ENCODE measurements around the gene BCS1L. TPM values are rescaled to one million over a fixed set of nuclear protein-coding genes. Genes with fewer than 3 reads are reported as not detected.

Gene BCS1L
- total RNA-seq (2022) (57.9 and 61.7 TPM in 2 replicates), Bru-seq, nascent RNA (percentile 63 among the genes with signal in this experiment), BruChase-seq, experiment 1, labeled RNA remaining after a 6-hour chase (percentile 85 among the genes with signal in this experiment), BruChase-seq, experiment 2, labeled RNA remaining after a 2-hour chase (percentile 81 among the genes with signal in this experiment)
- long read RNA-seq, transcript BCS1L-201 (8 exons, 1,454 nt) = major isoform, 33 of 91 reads
- long read RNA-seq, partial matches to known transcripts = 28 of 91 reads
- long read RNA-seq, other reads (novel, unspliced or antisense) = 16 of 91 reads

DNA sequence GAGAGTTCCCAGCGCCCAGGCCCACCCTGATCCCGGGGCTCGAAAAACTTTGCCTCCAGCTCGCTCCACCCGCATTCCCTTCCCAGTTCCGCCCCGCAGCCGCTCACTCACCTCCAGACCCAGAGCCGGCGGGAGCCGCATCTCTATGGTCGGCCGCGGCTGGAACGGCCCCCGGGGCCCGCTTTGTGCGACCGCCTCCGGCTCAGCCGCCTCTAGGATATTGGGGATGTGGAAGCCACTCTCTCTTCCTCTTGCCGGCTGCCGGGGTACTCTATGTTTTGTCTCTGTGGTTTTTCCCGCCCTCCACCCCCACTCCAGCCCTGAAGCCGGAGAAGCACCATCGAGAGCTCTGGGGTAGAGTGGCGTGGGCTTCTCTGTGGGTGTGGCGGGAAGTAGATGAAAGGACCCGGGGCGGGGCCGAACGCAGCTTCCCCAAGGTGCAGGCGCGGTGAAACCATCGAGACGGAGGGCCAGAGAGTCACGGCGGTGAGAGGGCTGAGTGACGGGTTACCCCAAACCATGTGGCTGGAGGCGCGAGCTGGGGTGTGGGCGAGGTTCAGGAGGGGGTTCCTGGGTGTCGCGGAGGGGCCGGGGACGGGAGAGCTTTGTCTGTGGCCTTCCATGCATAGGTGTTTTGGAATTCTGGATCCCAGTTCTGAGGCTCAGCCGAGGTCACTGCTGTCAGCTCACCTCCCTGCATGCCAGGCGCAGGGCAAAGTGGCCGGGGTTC, at the start of gene BCS1L, which contains the start of gene ZNF142:
BCS1L (plus strand) TSS at position 426 of the 730 bp plus-strand sequence. CDS start 1,305 bp downstream, outside the sequence.
ZNF142 (minus strand) TSS at position 366 of the 730 bp plus-strand sequence. CDS start 3,194 bp downstream, outside the sequence.
- no peaks in the 10 kb centered on the region for H3K9me3 Mint-ChIP-seq (ENCODE audit: low read depth, unreplicated experiment)
- H3K4me3 Mint-ChIP-seq (ENCODE audit: low read depth, unreplicated experiment) = peak within 1 kb of the TSS; percentile 99
- intact Hi-C loops (cut with micrococcal nuclease; ENCODE audit: unreplicated experiment) = no loop called here
- H3K27ac Mint-ChIP-seq (ENCODE audit: unreplicated experiment) = peak within 1 kb of the TSS; percentile 87
- peak; percentile 96 for DNase-seq
- TF ChIP-seq, protein P1, sequence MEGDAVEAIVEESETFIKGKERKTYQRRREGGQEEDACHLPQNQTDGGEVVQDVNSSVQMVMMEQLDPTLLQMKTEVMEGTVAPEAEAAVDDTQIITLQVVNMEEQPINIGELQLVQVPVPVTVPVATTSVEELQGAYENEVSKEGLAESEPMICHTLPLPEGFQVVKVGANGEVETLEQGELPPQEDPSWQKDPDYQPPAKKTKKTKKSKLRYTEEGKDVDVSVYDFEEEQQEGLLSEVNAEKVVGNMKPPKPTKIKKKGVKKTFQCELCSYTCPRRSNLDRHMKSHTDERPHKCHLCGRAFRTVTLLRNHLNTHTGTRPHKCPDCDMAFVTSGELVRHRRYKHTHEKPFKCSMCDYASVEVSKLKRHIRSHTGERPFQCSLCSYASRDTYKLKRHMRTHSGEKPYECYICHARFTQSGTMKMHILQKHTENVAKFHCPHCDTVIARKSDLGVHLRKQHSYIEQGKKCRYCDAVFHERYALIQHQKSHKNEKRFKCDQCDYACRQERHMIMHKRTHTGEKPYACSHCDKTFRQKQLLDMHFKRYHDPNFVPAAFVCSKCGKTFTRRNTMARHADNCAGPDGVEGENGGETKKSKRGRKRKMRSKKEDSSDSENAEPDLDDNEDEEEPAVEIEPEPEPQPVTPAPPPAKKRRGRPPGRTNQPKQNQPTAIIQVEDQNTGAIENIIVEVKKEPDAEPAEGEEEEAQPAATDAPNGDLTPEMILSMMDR (IDR thresholded peaks at IDR 0.05; ENCODE audit: unreplicated experiment) = no peak
- H3K27me3 Mint-ChIP-seq (ENCODE audit: unreplicated experiment) = no peaks in the 10 kb centered on the region
- CTCF ChIA-PET = interaction anchor here (0.6 to 2.0 kb wide), 10 partner anchors 11 to 191 kb away, joined by 3 to 27 read pairs (median 5); partner anchors contain the start of genes RNF25, STK36 and TTLL4
- no TSS peak for BruUV-seq (replicated peaks)
- H3K4me1 Mint-ChIP-seq (ENCODE audit: low read depth, unreplicated experiment) = peaks cover 22% of the 10 kb centered on the region
- peaks cover 68% of the 10 kb centered on the region for H3K36me3 Mint-ChIP-seq (ENCODE audit: insufficient read depth, unreplicated experiment)

- H3K36me3 Mint-ChIP-seq (ENCODE audit: insufficient read depth, unreplicated experiment) = no peaks in the 10 kb centered on the region
- no peak overlapping the region for H3K4me3 Mint-ChIP-seq (ENCODE audit: low read depth, unreplicated experiment)
- no TSS peak for BruUV-seq (replicated peaks)
- peaks cover 17% of the 10 kb centered on the region for H3K27me3 Mint-ChIP-seq (ENCODE audit: unreplicated experiment)
- intact Hi-C loops (cut with micrococcal nuclease; ENCODE audit: unreplicated experiment) = no loop called here
- TF ChIP-seq, protein P1 (IDR thresholded peaks at IDR 0.05; ENCODE audit: unreplicated experiment) = no peak
- no peaks in the 10 kb centered on the region for H3K4me1 Mint-ChIP-seq (ENCODE audit: low read depth, unreplicated experiment)
- DNase-seq = no peak
- H3K9me3 Mint-ChIP-seq (ENCODE audit: low read depth, unreplicated experiment) = no peaks in the 10 kb centered on the region
- CTCF ChIA-PET = interaction anchor here (0.9 kb wide), 1 partner anchor 12 kb away, joined by 3 read pairs; no protein-coding TSS in a partner anchor
- no peak overlapping the region for H3K27ac Mint-ChIP-seq (ENCODE audit: unreplicated experiment)
Measured at GRCh38 chr2:218615868-218616315, 43.6 kb upstream of the BCS1L start.

GRCh38 chr2:218618102-218618860, 41.2 kb upstream of the BCS1L start:
- CTCF ChIA-PET = no interaction called here
- TF ChIP-seq, protein P1 (IDR thresholded peaks at IDR 0.05; ENCODE audit: unreplicated experiment) = no peak
- Mint-ChIP-seq H3K4me3 (ENCODE audit: low read depth, unreplicated experiment) (no peak overlapping the region), H3K27ac (ENCODE audit: unreplicated experiment) (no peak overlapping the region), H3K9me3 (ENCODE audit: low read depth, unreplicated experiment) (no peaks in the 10 kb centered on the region), H3K36me3 (ENCODE audit: insufficient read depth, unreplicated experiment) (no peaks in the 10 kb centered on the region), H3K27me3 (ENCODE audit: unreplicated experiment) (no peaks in the 10 kb centered on the region), H3K4me1 (ENCODE audit: low read depth, unreplicated experiment) (no peaks in the 10 kb centered on the region)
- intact Hi-C loops (cut with micrococcal nuclease; ENCODE audit: unreplicated experiment) = no loop called here
- BruUV-seq (replicated peaks) = no TSS peak
- DNase-seq = no peak

GRCh38 chr2:218621007-218621406, 38.5 kb upstream of the BCS1L start:
- TF ChIP-seq, protein P1 (IDR thresholded peaks at IDR 0.05; ENCODE audit: unreplicated experiment) = no peak
- intact Hi-C loops (cut with micrococcal nuclease; ENCODE audit: unreplicated experiment) = no loop called here
- Mint-ChIP-seq H3K9me3 (ENCODE audit: low read depth, unreplicated experiment) (no peaks in the 10 kb centered on the region), H3K27me3 (ENCODE audit: unreplicated experiment) (no peaks in the 10 kb centered on the region), H3K36me3 (ENCODE audit: insufficient read depth, unreplicated experiment) (no peaks in the 10 kb centered on the region), H3K4me1 (ENCODE audit: low read depth, unreplicated experiment) (no peaks in the 10 kb centered on the region), H3K27ac (ENCODE audit: unreplicated experiment) (no peak overlapping the region), H3K4me3 (ENCODE audit: low read depth, unreplicated experiment) (no peak overlapping the region)
- no TSS peak for BruUV-seq (replicated peaks)
- DNase-seq = no peak
- CTCF ChIA-PET = interaction anchor here (0.7 to 0.9 kb wide), 2 partner anchors 8 to 133 kb away, joined by 5 to 6 read pairs; no protein-coding TSS in a partner anchor

All from Calu3 (cell line).